GM19397 (cell line): ENCODE results near the gene MAST4.

Experiments used
- ATAC-seq: cut with Tn5 transposase; IDR thresholded peaks from one replicate; pipeline ENCODE4 v1.9.1; 2021; ENCODE audit warnings: mild to moderate bottlenecking, moderate library complexity; ENCODE audit not compliant: unreplicated experiment

The MAST4 gene

DNA sequence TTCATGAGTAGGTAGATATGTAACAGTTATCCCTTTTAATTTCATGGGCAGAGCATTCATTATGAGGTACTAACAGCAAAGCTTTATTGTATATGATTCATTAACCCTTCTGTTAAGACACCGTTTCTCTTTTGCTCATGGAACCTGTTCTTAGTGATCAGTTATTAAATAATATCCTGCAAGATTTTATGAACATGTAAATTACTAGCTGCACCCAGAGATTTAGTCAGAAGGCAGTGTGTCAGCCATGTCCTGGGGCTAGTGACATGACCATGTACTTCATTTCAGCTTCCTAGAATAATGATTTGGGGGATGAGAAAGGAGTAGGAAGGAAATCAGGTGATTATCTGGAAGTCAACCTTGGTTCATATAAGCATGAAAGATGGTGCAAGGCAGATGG, 7.0 kb downstream of the MAST4 start:
- no peak for ATAC-seq

DNA sequence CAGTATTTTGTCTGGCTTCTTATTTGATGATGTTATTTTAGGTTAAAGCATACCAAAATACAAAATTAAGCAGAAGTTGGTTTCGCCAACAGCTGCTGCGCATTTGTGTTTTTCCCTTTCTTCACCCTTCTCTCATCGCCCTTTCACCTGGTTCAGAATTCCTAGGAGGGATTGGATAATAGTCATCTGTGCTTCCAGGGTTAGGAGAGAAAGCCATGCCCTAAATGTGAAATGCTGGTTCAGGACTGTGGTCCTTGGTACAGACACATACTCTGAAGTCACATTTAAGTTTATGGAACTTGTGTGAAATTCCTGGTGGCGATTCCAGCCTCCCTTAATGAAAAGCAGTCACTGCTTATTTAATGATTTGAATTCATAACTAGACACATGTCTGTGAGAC, 7.7 kb downstream of the MAST4 start:
- ATAC-seq, result no peak

DNA sequence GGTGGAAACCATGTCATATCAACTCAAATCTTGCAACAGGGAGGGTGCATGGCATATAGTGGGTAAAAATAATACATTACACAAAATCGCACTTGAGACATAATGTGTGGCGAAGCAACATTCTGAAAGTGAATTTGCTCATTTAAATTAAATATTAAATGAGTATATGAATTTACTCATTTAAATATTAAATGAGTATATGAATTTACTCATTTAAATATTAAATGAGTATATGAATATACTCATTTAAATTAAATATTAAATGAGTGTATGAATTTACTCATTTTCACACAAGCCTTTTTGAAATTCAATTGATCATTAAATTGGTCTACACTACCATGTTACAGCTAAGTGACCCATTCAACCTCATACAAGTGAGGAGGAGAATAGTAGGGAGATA, 10.5 kb downstream of the MAST4 start:
- no peak for ATAC-seq

DNA sequence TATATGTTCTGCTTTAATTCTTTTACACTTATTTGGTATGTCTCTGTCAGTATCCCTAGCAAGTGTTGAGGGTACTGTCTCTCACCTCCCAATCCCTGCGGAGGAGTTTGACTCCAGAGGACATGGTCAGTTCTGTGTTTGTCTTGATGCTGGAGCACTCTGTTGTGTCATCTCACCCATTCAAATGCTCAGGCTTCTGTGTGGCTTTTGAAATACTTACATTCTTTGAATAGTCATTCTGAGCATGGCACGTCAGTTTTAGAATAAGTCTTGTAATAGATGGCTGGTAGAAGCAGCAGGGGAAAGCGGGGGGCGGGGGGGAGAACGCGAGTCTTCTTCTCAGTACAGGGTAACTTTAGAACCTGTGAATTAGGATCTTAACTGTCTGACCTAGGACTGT, 12.3 kb downstream of the MAST4 start:
- no peak for ATAC-seq

DNA sequence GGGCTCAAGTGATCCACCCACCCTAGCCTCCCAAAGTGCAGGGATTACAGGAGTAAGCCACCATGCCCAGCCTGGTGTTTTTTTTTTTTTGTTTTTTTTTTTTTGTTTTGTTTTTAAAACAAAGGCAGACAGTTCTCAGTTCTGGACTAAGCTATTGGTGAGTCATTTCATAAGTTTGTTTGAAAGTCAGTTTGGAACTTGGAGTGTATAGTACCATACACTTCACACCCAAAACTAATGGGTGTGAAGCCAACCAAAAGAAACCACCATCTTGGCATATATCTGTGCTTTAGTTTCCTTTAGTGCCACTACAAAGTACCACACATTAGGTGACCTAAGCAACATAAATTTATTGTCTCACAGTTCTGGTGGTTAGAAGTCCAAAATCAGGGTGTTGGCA, 13.4 kb downstream of the MAST4 start:
- no peak for ATAC-seq

DNA sequence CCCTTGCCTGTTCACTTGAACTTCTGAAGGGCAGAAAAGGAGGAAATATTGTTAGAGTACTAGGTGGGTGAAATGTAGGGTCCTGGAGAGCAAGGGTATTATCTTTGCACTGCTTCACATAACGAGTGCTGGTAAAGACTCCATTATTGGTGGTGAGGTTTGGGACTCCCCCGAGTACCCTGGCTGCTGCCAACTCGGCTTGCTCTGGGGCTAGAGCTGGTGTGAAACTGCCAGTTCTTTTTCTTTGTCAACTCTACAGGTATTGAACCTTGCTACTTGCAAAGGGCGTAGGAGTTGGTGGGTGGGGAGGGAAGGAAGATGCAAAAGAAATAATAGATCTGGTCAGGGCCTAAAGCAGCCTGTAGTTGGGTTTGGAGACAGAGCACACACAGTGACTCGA, 16.0 kb downstream of the MAST4 start:
- ATAC-seq, result no peak

DNA sequence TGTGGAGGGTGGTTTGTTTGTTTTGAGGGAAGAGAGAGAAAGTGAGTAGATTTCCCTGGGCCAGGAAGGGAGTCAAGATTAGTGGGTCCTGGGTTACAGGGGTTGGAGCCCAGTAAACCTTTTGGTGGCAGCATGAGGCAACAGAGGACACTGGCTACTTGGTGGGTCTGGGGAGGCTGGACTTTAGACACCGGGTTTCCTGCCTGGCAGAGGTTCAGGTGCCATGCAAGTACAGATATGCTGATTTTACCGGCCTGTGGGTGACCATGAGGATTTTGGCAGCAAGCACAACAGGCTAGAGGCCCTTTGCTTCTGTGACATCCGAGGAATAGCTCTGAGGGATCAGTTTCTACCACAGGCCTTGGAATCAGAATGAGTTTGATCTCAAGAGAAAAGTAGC, 18.9 kb downstream of the MAST4 start:
- no peak for ATAC-seq

DNA sequence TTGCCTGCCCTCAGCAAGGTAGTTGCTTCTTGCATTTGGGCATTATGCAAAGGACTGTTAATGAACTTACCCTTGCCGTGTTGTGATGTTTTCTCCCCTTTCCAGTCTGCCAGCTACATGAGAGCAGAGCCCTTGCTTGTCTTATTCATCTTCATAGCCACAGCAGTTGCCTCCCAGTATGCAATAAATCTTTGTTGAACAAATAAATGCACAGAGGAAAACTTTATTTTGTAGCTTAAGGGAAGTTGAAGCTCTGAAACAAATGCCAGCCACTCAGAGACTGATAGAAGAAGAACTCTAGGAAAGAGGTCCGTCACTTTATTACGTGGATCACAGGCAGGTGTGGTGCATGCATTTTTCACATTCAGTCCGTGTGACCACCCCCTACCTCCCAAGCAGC, 19.7 kb downstream of the MAST4 start:
- ATAC-seq, result no peak

DNA sequence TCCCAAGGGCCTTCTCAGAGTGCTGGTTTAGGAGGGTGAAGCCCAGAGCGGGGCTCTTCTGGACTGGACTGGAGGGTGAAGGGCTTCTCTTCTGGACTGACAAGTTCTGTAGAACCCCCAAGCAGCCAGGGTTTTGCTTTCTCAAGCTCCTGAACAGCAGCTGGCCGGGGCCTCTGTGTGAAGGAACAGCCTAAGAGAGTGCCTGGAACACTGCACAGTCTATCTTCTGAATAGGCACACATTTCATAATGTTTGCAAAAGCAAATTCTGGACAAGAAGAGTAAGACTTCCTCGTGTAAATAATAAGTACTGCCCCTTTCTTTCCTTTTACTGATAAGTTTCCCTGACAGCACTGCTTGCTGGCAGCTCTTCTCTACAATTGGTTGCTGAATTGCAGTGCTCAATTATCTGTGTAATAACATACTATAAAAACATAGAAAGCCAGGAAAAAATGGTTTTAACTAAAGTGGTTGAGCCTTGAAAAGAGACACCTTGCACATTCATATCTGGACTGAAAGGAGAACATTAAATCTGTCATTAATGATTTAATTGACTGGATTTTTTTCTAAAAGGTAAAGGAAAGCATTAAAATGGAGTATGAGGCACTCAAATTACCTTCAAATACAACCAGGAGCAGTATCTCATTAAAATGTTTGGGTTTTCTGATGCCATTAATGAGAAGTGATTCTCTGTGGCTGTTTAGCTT, 20.5 kb downstream of the MAST4 start:
- no peak for ATAC-seq

DNA sequence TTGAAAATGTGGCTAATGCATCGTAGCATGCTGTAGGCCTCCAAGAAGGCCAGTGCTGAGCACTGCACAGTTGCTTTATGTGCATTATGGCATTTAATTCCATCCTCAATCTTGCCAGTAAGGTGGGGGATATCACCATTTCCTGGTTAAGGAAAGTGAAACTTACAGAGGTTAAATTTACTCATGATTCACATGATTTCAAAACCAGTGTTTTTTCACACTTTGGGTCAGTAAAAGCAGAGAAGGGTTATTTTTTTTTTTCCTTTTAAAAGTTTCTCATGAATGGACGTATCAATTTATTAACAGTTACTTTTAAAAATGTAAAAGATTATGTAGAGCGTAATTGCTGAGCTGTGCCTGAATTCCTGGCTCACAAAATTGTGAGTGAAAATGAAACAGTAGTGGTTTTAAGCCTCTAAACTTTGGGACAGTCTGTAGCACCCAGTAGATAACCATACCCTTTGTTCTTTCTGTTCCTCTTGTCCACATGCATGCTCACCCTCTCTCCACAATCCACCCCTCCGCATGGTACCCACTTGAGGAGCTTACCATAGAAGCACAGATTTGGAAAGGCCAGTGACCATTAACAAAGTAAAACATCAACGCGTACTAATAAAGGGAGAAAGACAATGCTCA, 21.2 kb downstream of the MAST4 start:
- ATAC-seq, result no peak

DNA sequence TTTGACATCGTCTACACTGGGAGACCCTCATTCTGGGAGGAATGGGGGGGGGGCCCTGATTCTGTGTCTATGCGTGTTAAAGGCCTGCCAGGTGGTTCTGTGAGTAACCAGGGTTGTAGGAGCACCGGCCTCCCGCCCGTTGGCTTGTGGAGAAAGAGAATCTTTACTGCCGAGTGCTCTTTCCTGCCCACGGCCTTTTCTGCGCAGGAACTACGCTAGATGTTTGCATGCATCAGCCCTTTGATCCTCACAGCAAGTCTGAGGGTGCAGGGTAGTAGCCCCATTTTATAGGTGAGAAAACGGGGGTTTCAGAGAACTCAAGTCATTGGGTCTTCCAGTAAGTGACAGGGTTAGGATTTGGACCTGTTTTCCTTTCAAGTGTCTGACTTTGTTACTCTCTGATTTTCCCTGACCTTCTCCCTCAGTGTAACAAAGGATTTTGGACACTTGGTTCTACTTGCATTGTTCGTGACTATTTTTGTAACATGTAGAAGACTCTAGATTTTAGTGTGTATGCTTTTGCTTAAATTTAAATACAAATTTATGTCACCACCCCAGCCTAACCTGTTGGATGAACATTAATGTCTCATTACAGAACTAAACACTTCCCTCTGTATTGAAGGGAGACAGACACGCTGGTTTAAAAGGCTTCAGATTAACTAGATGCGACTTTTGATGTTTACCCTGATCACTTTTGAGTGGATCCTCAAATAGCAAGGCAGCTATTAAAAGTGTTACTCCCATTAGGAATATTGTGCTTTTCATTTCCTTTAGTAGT, 22.0 kb downstream of the MAST4 start:
- ATAC-seq, result no peak

DNA sequence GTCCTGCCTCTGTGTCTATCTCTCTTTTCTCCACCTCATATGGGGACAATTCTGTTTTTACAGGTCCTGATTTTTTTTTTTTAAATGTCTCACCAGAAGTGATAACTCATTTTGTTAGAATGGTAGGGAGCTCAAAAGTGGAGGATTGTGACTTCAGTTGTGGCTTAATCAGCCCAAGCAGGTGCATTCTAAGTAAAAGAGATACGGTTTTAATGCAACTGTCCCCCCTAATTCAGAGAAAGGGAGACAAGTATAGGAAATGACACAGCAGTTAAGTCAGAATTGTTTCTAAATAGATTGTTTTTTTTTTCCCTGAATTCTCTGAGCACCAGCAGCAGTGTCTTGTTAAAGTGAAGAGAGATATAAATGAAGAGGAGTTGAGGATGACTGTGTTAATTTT, 24.5 kb downstream of the MAST4 start:
- ATAC-seq, result no peak

DNA sequence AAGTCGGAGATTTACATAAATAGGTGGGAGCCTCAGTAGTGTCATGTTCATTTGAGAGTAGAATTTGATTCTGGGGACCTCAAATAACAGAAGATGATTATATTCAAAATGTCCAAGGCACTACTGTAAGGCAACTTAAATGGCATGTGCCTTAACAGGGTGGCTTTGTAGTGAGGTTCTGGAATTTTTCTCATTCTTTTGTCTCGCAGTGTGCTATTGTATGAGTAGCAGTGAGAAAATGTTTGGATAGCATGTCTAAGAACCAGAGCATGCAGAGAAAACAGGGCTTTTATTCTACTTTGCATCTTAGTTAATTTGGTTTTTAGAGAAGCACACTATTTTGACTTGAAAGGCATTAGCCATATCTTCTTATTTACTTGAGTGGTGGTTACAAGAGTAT, 25.0 kb downstream of the MAST4 start:
- no peak for ATAC-seq

DNA sequence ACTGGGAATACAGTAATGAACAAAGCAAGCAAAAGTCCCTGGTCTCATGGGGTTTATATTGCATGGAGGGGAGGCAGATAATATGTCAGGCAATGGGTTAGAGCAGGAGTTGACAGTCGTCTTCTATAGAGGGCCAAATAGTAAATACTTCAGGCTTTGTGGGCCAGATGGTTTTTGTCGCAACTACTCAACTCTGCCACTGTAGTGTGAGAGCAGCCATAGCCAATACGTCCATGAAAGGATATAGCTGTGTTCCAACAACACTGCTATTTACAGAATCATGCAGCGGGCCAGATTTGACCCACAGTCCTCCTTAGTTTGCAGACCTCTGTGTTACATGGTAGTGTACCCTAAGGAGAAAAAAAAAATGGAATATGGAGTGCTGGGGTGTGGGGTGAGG, 25.5 kb downstream of the MAST4 start:
- ATAC-seq, result no peak

DNA sequence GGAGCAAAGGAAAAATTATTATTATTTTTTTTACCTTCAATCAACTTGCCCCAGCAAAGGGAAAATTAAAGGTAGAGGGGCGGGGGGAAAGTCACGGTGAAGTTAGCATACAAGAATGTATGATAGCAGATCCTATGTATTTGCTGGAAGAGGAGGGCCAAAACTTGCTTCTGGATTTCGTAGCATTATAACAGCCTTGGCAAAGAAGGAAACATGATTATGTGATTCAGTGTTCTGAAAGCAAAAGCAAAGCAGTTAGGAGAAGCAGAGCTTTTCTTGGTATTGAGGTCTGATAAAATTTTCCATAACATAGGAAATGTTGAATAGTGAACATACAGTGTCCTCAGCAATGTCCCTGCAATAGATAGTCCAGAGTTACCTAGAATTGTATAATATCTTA, 32.4 kb downstream of the MAST4 start:
- no peak for ATAC-seq

DNA sequence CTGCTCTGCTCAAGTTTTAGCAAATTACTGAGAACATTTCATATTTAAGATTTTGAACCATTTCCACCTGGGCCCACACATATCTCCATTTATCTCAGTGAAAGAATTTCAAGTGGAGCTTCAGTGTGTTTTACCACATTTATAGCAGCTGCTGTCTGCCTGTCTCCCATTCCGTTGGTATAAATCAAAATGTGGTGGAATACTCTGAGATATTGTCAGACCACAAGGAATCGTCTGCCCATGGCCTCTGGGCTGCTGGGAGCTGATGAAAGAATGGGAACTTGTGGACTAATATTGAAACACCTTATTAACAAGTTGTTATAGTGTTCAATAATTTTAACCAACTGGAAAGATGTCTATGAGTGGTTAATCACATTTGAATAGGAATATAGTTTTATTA, 33.3 kb downstream of the MAST4 start:
- ATAC-seq, result no peak

DNA sequence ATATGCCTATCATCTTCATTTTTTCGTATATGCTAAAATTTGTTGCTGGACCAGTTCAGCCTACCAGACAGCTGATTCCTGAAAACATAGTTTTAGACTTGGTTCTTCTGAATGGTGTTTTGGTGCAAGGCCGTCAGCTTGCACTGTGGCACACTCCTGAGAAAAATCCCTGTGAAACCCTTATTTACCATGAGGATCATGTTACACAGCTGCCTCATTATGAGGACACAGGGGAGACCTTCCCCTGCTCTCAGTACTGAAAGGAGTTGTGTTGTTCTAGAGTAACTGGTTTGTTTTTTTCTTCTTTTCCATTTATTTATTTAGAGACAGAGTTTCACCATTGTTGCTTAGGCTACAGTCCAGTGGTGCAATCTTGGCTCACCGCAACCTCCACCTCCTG, 37.6 kb downstream of the MAST4 start:
- no peak for ATAC-seq

DNA sequence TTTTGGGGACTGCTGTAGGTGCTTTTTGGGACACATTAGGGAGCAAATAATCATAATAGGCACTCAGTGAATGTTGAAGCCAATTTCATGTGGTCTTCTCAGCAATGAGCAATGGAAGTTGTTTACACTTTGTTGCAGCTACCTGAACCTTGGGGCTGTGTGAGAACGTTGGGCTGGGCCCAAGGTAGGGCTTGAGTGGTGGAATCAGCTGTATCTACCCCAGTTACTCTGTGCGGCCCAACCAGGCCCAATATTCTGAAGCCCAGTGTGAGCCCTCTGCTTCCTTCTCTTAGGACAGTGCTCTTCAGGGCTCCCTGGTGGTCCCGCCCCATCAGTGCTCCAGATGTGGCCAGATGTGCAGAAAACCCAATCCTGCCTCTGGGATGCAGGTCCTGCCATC, 38.4 kb downstream of the MAST4 start:
- no peak for ATAC-seq

DNA sequence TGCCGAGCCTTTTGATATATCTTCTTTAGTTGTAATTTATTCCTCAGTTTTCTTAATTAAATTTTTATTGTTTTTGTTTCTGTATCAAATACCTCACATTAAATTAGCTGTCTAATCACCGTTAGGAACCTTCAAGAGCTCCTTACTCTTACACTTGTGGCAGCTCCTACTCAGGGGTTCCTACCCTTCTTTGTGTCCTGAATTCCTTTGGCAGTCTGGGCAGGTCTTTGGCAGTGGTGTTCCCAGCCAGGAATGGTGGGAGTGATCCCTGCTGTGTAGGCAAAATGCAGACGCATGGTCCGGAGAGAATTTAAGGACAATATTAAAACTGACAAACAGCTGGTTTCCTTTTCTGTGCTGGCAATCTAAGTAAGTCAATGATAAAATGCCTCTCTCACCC, 41.8 kb downstream of the MAST4 start:
- ATAC-seq, result no peak

DNA sequence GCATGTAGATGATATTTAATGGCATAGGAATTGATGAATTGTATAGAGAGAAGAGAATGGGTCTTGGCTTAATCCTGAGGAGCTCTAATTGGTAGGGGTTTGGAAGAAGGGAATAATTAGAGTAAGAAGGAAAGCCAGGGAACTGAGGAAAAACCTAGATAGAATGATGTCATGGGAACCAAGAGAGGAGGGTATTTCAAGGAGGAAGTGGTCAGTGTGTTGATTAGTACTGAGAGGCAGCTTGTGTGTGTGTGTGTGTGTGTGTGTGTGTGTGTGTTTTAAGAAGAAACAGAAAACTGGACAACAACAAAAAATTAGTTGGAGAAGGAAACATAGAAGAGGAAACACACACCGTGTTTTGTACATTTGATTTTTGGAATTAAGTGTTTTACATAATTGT, 42.8 kb downstream of the MAST4 start:
- ATAC-seq, result no peak

DNA sequence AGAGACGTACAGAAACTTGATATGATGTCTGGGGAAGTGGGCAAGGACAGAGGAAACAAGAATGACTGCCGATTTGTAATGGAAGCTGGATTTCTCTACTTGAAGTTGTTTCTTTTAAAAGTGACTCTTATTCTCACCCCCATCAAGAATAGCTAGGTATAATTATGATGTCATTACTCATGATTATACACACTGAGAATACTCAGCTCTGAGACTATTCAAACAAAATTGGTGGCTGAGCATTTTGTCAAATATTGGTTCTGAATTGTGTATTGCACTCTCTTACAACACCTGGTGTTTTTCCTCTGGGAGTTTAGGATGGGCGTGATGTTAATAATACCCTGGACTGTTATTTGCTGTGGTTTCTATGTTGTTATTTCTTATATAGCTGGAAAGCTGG, 46.3 kb downstream of the MAST4 start:
- no peak for ATAC-seq

DNA sequence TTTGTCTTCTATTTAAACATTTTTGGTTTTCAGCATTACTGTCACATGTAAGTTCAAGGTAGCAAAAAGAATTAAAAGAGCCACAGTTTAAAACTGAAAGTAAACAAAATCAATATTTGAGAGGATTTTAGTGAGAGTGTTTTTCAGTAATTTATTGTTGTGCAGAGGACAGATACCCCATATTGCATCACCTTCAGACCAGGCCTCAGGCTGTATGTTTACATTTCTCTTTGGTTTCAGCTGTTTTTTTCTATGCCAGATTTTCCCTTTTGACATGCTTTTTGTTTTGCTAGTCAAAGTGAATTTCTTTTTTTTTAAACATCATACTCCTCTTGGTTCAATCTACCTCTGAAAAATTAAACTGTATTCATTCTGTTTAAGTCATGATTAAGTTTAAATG, 47.2 kb downstream of the MAST4 start:
- no peak for ATAC-seq
